ENCODE data around the gene RBPJ. TPM values are rescaled to one million over a fixed set of nuclear protein-coding genes. Genes with fewer than 3 reads are reported as not detected.

Gene RBPJ
- total RNA-seq, 1 donor from 2014 or later: 162 TPM

- peaks cover 21% of the 10 kb centered on the region for H3K36me3 Mint-ChIP-seq (ENCODE audit: insufficient read depth)
- no peaks in the 10 kb centered on the region for H3K9me3 Mint-ChIP-seq (ENCODE audit: low read depth)
- no peak overlapping the region for H3K27ac Mint-ChIP-seq
- DNase-seq (ENCODE audit: low spot score, unreplicated experiment): no peak
- TF ChIP-seq, protein P1, sequence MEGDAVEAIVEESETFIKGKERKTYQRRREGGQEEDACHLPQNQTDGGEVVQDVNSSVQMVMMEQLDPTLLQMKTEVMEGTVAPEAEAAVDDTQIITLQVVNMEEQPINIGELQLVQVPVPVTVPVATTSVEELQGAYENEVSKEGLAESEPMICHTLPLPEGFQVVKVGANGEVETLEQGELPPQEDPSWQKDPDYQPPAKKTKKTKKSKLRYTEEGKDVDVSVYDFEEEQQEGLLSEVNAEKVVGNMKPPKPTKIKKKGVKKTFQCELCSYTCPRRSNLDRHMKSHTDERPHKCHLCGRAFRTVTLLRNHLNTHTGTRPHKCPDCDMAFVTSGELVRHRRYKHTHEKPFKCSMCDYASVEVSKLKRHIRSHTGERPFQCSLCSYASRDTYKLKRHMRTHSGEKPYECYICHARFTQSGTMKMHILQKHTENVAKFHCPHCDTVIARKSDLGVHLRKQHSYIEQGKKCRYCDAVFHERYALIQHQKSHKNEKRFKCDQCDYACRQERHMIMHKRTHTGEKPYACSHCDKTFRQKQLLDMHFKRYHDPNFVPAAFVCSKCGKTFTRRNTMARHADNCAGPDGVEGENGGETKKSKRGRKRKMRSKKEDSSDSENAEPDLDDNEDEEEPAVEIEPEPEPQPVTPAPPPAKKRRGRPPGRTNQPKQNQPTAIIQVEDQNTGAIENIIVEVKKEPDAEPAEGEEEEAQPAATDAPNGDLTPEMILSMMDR (IDR thresholded peaks at IDR 0.05; ENCODE audit: unreplicated experiment): no peak
- no peak overlapping the region for H3K4me3 Mint-ChIP-seq (ENCODE audit: low read depth)
- no peaks in the 10 kb centered on the region for H3K27me3 Mint-ChIP-seq
- H3K4me1 Mint-ChIP-seq (ENCODE audit: low read depth): peaks cover 9% of the 10 kb centered on the region
Observed at GRCh38 chr4:26384380-26385057, 63.7 kb downstream of the RBPJ start.

DNA sequence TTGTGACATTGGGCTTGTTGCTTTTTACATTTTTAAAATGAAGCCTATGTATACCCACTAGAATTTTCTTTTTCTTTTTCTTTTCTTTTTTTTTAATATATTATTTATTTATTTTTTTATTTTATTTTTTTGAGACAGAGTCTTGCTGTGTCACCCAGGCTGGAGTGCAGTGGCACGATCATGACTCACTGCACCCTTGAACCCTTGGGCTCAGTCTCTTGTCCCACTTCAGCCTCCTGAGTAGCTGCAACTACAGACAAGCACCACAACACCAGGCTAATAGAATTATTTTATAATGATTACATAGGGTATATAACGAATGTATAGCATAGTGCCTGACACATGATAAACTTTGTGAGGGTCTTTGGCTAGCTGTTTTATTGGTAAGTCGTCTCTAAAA, 64.9 kb downstream of the RBPJ start:
- Mint-ChIP-seq H3K27ac (no peak overlapping the region), H3K4me1 (ENCODE audit: low read depth) (peaks cover 6% of the 10 kb centered on the region), H3K27me3 (no peaks in the 10 kb centered on the region), H3K4me3 (ENCODE audit: low read depth) (no peak overlapping the region), H3K9me3 (ENCODE audit: low read depth) (no peaks in the 10 kb centered on the region), H3K36me3 (ENCODE audit: insufficient read depth) (peaks cover 27% of the 10 kb centered on the region)
- TF ChIP-seq, protein P1 (IDR thresholded peaks at IDR 0.05; ENCODE audit: unreplicated experiment): no peak
- DNase-seq (ENCODE audit: low spot score, unreplicated experiment): no peak

GRCh38 chr4:26386386-26386785, 65.6 kb downstream of the RBPJ start:
- no peak for DNase-seq (ENCODE audit: low spot score, unreplicated experiment)
- no peak overlapping the region for H3K27ac Mint-ChIP-seq
- no peak overlapping the region for H3K4me3 Mint-ChIP-seq (ENCODE audit: low read depth)
- no peaks in the 10 kb centered on the region for H3K9me3 Mint-ChIP-seq (ENCODE audit: low read depth)
- TF ChIP-seq, protein P1 (IDR thresholded peaks at IDR 0.05; ENCODE audit: unreplicated experiment): no peak
- H3K27me3 Mint-ChIP-seq: no peaks in the 10 kb centered on the region
- peaks cover 2% of the 10 kb centered on the region for H3K4me1 Mint-ChIP-seq (ENCODE audit: low read depth)
- H3K36me3 Mint-ChIP-seq (ENCODE audit: insufficient read depth): peaks cover 29% of the 10 kb centered on the region

GRCh38 chr4:26388671-26389070, 67.9 kb downstream of the RBPJ start:
- Mint-ChIP-seq H3K9me3 (ENCODE audit: low read depth) (no peaks in the 10 kb centered on the region), H3K4me1 (ENCODE audit: low read depth) (no peaks in the 10 kb centered on the region), H3K27me3 (no peaks in the 10 kb centered on the region), H3K36me3 (ENCODE audit: insufficient read depth) (peaks cover 33% of the 10 kb centered on the region), H3K4me3 (ENCODE audit: low read depth) (no peak overlapping the region), H3K27ac (peak overlapping the region; percentile 62)
- DNase-seq (ENCODE audit: low spot score, unreplicated experiment): no peak
- TF ChIP-seq, protein P1 (IDR thresholded peaks at IDR 0.05; ENCODE audit: unreplicated experiment): no peak

GRCh38 chr4:26397086-26397485, 76.3 kb downstream of the RBPJ start:
- no peak overlapping the region for H3K27ac Mint-ChIP-seq
- TF ChIP-seq, protein P1 (IDR thresholded peaks at IDR 0.05; ENCODE audit: unreplicated experiment): no peak
- no peaks in the 10 kb centered on the region for H3K27me3 Mint-ChIP-seq

More at GRCh38 chr4:26397086-26397485, 76.3 kb downstream of the RBPJ start:
- Mint-ChIP-seq H3K4me1 (ENCODE audit: low read depth) (peaks cover 12% of the 10 kb centered on the region), H3K4me3 (ENCODE audit: low read depth) (no peak overlapping the region), H3K9me3 (ENCODE audit: low read depth) (no peaks in the 10 kb centered on the region), H3K36me3 (ENCODE audit: insufficient read depth) (peaks cover 24% of the 10 kb centered on the region)
- no peak for DNase-seq (ENCODE audit: low spot score, unreplicated experiment)

Measured in progenitor cell of endocrine pancreas (in vitro differentiated cells).